ENCODE measurements around the gene SPDYE6. TPM values are rescaled to one million over a fixed set of nuclear protein-coding genes. Genes with fewer than 3 reads are reported as not detected.

The SPDYE6 gene
- total RNA-seq, 1 experiment from 2014 or later, result not detected

DNA sequence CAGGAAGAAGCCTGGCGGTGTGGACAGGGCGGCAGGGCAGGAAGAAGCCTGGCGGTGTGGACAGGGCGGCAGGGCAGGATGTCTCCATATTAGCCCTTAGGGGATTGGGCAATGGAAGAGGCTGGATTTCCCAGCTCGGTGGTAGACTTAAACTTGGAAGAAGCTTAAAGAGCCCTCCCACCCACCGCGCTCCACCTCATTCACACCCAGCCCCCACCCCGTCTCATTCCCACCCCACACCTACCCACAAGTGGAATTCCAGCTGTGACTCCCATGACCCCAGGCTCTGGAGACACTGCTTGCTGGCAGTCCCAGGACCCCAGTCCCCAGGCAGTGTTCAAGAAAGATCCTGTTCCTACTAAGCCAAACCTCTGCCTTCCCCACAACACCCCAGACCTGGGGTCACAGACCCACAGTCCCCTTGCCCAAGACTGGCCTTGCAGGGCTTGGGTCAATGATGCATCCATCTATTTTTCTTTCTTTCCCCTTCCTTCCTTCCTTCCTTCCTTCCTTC is 34.0 kb downstream of the SPDYE6 start:
- H3K4me1 ChIP-seq (ENCODE audit: control insufficient read depth in 1 of 2, insufficient read depth in 2 of 2, low read length in 2 of 2), result peaks cover 9 to 10% of the 10 kb centered on the region in 2 experiments
- no peaks in the 10 kb centered on the region for H3K9me2 ChIP-seq (ENCODE audit: insufficient read depth)
- no peak overlapping the region for H3K4me2 ChIP-seq (ENCODE audit: low read length)
- H3K27ac ChIP-seq (ENCODE audit: low read depth, low read length), result no peak overlapping the region
- intact Hi-C loops (cut with micrococcal nuclease), result no loop called here
- no peaks in the 10 kb centered on the region for H3K36me3 ChIP-seq (ENCODE audit: control insufficient read depth in 1 of 2, insufficient read depth in 2 of 2, low read length in 2 of 2)
- CTCF ChIA-PET, result no interaction called here
- RAD21 ChIA-PET (ENCODE audit: low non-redundant PET in 1 of 2, low total read pairs in 2 of 2, uncharacterized antibody in 2 of 2, unreplicated experiment in 2 of 2), result no interaction called here
- no peak overlapping the region for H3K4me3 ChIP-seq (replicated peaks in 1 of 2; ENCODE audit: low read depth in 1 of 2, low read length in 2 of 2)
- DNase-seq (ENCODE audit: low read depth, low spot score) (no peak), ATAC-seq (no peak)
- POLR2A ChIA-PET, result no interaction called here
- H4K20me1 ChIP-seq (ENCODE audit: insufficient read depth), result no peaks in the 10 kb centered on the region
- H3K9me3 ChIP-seq (ENCODE audit: control insufficient read depth in 1 of 2, insufficient read depth in 1 of 2, low read depth in 1 of 2, low read length in 2 of 2), result no peaks in the 10 kb centered on the region
- H2AFZ ChIP-seq (ENCODE audit: low read depth, low read length, poor library complexity, severe bottlenecking), result no peak overlapping the region
- H3K27me3 ChIP-seq (ENCODE audit: insufficient read depth, low read length), result no peaks in the 10 kb centered on the region
- no TSS peak for BruUV-seq (replicated peaks)
- H3K9ac ChIP-seq (ENCODE audit: low read length), result no peak overlapping the region
- TF ChIP-seq, protein P1, sequence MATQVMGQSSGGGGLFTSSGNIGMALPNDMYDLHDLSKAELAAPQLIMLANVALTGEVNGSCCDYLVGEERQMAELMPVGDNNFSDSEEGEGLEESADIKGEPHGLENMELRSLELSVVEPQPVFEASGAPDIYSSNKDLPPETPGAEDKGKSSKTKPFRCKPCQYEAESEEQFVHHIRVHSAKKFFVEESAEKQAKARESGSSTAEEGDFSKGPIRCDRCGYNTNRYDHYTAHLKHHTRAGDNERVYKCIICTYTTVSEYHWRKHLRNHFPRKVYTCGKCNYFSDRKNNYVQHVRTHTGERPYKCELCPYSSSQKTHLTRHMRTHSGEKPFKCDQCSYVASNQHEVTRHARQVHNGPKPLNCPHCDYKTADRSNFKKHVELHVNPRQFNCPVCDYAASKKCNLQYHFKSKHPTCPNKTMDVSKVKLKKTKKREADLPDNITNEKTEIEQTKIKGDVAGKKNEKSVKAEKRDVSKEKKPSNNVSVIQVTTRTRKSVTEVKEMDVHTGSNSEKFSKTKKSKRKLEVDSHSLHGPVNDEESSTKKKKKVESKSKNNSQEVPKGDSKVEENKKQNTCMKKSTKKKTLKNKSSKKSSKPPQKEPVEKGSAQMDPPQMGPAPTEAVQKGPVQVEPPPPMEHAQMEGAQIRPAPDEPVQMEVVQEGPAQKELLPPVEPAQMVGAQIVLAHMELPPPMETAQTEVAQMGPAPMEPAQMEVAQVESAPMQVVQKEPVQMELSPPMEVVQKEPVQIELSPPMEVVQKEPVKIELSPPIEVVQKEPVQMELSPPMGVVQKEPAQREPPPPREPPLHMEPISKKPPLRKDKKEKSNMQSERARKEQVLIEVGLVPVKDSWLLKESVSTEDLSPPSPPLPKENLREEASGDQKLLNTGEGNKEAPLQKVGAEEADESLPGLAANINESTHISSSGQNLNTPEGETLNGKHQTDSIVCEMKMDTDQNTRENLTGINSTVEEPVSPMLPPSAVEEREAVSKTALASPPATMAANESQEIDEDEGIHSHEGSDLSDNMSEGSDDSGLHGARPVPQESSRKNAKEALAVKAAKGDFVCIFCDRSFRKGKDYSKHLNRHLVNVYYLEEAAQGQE (IDR thresholded peaks at IDR 0.05; ENCODE audit: low read depth), result no peak
- TF ChIP-seq TCF7L2 (IDR thresholded peaks at IDR 0.05; ENCODE audit: borderline replicate concordance, extremely low read depth, insufficient read depth, insufficient read length), result no peak
- TF ChIP-seq, protein P2, sequence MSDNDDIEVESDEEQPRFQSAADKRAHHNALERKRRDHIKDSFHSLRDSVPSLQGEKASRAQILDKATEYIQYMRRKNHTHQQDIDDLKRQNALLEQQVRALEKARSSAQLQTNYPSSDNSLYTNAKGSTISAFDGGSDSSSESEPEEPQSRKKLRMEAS (IDR thresholded peaks at IDR 0.05), result no peak
- TF ChIP-seq EGR1 (IDR thresholded peaks at IDR 0.05; ENCODE audit: low read depth), result no peak
- TF ChIP-seq CEBPB (IDR thresholded peaks at IDR 0.05; ENCODE audit: low read depth), result no peak
- no peak for TF ChIP-seq EZH2phosphoT487 (IDR thresholded peaks at IDR 0.05; ENCODE audit: borderline replicate concordance)
- TF ChIP-seq SP1 (IDR thresholded peaks at IDR 0.05; ENCODE audit: low read depth), result no peak
- no peak for TF ChIP-seq ELF1 (IDR thresholded peaks at IDR 0.05; ENCODE audit: borderline replicate concordance, low read depth)
- TF ChIP-seq EZH2 (IDR thresholded peaks at IDR 0.05), result no peak
- no peak for TF ChIP-seq ZNF274 (IDR thresholded peaks at IDR 0.05; ENCODE audit: low read depth, low read length)
- no peak for TF ChIP-seq YY1 (IDR thresholded peaks at IDR 0.05; ENCODE audit: extremely low read depth, insufficient replicate concordance, low read depth, low read length)
- TF ChIP-seq FOSL1 (IDR thresholded peaks at IDR 0.05; ENCODE audit: low read depth), result no peak
- H3K79me2 ChIP-seq (ENCODE audit: insufficient read depth, low read length), result no peaks in the 10 kb centered on the region
